Iris pigment epithelial cell (primary cell): ENCODE results near the gene SRSF1.

ENCODE experiments used
- DNase-seq: peaks from one replicate; pipeline ENCODE4 v3.0.0-alpha.2; 2011; ENCODE audit warnings: low read depth

The SRSF1 gene

DNA sequence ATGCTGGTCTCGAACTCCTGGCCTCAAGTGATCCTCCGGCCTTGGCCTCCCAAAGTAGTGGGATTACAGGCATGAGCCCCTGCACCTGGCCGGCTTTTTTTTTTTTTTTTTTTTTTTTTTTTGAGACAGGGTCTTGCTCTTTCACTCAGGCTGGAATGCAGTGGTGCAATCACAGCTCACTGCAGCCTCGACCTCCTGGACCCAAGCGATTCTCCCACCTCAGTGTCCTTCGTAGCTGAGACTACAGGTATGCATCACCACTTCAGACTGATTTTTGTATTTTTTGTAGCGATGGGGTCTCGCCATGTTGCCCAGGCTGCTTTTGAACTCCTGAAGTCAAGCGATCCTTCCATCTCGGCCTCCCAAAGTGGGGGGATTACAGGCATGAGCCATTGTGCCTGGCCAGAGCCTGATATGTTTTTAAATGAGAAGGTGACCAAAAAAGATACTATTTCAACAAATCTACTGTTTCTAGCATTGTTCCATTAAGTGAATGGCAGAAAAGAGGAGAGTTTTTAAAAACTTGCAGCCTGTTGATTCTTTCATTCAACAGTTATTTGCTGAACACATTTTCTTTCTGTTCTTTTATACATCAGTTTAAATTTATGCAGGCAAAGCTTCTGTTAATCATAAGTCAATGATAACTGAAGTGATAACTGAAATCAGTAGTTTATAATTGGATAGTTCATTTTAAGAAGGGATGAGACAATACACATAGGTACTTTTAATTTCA lies 3.2 kb upstream of the SRSF1 start:
- no peak for DNase-seq

DNA sequence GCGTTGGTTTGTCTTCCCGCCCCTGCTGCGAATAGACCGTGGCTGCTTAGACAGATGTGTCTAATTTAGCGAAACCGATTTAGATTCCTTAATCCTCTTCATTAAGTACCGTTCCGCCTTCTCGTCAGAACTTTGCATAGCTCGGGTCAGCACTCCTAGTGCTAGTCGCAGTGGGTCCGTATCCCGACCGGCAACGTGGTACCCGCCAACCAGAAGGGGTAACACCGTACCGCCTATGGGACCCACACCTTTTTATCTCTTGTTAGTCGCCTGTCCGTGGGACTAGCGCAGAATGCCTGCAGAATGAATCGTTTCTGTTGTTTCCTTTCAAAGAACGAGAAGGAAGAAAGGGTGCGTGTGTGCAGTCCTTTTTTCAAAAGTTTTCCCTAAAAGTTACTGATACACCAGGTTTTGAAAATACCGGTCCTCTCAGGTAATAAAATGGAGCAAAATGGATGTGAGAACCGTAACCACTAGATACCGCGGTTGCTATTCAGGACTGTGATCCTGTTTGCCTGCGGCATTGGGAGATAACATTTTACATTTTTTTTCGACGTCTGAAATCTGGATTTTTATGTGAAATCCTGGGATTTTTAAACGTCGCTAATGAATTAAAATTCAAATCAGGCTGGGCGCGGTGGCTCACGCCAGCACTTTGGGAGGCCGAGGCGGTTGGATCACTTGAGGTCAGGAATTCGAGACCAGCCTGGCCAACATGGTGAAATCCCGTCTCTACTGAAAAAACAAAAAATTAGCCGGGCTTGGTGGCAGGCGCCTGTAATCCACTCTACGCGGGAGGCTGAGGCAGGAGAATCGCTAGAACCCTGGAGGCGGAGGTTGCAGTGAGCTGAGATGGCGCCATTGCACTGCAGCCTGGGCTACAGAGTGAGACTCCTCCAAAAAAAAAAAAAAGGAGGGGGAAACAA lies 998 bp upstream of the SRSF1 start:
- no peak for DNase-seq

DNA sequence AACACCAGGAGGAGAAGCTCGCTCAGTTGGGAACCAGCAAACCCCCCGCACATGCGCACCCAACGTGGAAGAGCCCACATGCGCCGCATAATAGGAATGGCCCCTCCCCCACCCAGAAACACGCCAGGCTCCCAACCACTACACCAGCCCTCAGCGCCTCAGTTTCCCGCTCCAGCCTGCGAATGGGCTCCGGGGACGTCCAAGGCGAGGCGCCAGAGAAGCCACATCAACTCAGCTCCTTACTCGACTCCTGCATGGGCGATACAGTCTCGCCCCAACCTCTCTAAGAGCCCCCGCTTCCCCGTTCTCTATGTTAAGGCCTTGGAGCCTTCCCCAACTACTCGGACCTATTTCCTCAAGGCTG lies 504 bp downstream of the SRSF1 start:
- peak; percentile 79 for DNase-seq

DNA sequence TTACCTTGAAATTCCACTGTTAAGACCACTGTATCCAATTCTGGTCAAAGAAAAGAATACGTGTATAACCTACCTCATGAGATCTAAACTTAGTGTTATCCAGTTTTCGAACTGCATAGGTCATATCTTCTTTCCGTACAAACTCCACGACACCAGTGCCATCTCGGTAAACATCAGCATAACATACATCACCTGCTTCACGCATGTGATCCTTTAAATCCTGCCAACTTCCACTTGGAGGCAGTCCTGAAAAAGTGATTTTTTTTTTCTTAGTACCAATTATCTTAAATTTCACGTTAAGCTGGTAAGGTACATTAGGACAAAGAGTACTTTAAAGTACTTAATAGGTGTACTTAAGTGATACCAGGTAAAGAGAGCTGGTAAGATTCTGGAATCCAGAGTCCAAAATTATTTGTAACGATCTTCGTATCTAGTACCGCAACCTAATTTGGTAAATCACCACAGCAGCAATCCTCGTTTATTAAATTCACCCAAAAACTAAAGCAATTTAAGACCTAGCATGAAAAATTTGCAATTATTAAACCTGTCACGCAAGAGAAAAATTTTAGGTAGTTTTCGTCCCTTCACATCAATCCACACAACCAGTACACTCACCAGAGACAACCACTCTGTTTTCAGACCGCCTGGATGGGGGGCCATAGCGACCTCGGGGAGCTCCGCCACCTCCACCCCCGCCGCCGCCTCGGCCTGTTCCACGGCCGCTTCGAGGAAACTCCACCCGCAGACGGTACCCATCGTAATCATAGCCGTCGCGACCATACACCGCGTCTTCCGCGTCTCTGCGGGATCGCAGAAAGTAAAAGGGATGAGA lies 1.1 kb downstream of the SRSF1 start:
- DNase-seq, result no peak

DNA sequence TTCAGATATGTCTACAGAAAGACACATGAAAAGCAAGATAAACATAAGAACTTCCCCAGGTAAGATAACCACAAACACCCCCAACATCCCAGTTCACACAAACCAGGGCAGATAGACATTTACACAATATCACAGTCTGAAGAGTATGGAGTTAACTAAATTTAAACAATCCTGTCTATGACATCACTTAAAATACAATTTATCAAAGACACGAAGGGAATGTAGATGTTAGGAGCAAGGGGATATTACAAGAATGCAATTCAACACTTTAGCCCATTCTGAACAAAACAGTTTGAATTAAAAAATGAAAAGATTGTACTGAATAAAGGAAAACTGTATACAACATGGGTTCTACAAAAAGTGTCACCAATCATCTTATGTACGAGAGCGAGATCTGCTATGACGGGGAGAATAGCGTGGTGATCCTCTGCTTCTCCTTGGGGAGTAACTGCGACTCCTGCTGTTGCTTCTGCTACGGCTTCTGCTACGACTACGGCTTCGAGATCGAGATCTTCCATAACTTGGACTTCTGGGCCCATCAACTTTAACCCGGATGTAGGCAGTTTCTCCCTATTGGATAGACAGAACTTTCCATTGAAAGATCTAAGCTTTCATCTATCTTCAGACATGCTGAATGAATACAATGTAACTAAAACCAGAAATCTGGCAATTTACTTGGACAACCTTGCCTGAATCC lies 1.9 kb downstream of the SRSF1 start:
- no peak for DNase-seq

DNA sequence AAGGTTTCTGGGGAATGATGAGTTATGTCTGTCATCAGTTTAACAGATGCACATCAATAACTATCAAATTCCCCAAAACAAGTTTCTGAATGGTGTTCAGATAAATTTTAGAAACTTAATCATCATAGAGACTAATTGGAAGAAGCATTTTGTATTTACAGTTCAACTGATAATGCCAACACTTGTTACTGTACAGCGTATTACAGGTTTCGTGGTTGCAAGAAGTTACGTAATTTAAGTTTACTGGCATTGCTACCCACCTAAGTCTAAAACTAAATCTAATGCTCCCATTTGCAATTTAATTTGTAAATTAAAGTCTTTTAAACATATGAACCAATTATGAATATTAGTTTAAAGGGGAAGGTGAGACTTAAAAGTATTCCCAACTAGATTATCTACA lies 3.0 kb downstream of the SRSF1 start:
- DNase-seq, result no peak

DNA sequence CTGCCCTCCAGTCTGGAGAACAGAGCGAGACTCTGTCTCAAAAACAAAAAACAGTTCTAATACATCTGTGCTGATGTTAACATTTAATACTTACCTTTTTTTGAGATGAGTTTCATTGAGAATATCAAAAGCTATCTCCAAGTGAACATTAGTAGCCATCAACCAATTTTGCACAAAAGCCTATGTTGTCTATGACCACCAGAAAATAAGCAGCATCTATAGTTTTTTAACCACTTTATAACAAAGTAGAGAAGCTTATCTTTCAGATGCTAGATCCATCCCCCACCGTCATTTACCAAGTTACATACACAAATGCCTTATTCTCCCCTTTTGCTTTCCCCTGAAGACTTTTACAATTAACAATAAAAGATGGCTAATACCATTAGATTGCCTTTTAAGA lies 4.1 kb downstream of the SRSF1 start:
- no peak for DNase-seq

DNA sequence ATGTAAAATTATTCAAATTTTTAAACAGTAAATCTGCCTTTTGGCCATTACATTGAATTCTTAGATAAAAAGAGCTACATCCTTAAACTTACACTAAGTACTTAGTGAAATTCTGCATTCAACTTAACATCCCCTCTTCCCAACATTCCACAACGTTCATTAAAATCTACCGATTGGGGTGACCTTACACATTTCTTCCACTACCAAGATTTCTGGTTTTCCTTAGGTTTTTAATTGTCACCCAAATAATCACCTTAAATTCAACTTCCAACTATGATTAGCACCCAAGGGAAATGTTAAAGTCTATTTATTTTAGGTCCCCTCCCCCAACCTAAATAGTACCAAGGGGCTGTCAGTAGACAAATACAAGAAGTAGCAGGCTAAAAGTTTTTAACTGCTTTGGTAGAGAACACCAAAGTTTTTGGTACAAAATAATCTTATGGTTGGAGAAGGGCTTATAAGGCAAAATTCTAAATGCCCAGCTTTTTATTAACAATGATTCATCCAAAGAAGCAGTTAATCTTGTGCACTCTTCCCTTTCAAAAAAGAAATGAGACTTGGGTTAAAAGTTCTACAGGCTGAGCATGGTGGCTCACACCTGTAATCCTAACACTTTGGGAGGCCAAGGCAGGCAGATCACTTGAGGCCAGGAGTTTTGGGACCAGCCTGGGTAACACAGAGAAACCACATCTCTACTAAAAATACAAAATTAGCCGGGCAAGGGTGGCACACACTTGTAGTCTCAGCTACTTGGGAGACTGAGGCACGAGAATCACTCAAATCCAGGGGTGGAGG lies 4.7 kb downstream of the SRSF1 start:
- no peak for DNase-seq

DNA sequence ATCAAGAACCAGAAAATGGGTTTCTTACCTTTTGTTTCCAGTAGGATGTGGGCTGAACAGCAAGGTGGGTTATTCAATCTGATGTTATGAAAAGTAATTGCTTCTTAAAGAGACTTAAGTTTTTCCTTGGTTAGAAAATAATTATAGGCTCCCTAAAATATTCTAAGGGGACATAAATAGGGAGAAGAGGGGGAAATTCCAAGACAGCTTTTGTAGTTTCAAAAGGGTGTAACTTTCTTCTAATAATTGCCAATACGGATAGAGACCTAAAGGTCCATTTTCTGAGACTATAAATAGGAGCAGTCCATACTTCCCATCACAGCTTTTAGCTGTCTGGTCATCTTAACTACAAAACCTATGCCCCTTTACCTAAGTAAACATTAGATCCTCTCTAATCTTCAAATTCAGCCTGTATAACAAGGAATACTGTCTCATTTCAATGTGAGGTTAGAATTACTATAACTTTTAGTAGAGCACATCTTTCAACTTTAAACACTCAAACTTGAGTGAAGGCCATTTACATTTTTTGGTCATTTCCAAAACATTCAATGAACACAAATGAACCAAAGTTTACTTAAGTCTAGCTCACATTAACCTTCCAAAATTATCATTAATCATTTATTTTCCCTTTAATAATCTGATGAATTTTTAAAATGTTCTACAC lies 5.5 kb downstream of the SRSF1 start:
- no peak for DNase-seq

DNA sequence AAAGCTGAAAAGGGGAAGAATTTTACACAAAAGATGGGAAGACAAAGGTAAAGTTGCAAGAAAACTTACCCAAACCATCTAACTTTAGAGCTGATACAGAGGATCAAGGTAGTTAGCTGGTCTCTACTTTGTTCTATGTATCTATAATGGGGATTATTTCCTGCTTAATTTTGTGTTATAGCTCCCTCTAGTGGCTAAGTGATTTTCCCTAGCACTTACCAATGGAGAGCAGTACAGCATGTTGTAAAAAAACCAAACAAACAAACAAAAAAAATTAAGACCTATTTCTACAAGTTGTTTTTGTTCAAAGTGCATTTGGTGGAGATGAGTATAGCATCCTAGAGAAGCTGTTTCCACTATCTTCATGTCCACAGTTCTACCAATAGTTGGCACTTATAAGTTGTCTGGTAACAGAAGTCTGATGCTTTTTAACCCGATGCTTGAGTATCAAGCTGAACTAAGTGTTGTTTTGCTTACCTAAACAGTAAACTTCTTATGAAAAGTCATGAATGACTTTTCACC lies 7.5 kb downstream of the SRSF1 start:
- DNase-seq, result peak; percentile 74

DNA sequence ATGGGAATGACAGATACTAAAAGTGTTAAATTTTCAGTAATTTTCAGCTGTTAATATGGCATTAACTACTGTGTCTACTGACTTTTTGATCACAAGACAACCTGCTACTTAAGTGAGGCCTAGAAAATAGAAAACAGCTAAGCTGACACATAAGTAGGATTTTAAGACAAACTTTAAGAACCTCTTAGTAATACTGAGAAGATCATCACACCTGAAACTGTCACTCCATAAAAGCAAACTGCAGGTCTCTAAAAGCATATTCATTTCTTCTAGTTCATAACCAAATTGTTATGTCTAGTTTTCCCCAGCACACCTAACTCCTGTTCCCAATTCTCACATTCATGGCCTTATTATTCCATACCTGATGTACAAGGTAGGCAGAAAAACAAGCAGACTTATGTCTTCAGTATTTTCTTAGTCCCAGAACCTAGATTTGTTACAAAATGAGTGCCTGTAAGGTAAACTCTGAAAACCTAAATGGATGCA lies 8.0 kb downstream of the SRSF1 start:
- DNase-seq, result no peak

DNA sequence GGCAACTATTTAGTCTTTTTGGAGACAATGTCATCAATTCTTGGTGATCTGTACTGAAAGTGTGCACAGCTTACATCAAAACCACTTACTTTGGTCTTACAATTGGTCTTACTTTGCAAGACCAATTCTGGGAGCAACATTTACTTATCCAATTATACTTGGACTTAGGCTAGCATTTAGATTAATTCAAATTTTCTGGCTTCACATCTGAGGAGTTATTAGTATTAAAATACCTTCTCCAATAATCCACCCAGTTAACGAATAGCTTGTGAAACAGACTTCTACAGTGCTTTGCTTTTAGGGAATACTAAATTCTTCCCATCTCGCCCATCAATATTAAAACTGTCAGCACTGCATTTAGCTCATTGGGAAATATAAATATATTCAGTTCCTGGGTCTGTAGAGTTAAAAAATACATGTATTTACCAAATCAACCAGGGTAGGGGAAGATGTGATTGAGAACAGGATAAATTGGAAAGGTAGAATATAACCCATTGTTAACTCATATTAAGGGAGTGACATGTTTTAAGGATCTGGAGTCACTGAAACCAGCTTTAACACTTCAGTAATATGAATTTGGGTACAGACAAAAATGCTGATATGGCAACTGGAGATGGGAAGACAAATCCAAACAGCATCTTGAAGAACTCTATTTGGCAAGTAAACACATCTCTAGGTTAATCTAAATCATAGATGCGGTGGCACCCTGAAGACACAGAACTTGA lies 9.8 kb downstream of the SRSF1 start:
- no peak for DNase-seq

DNA sequence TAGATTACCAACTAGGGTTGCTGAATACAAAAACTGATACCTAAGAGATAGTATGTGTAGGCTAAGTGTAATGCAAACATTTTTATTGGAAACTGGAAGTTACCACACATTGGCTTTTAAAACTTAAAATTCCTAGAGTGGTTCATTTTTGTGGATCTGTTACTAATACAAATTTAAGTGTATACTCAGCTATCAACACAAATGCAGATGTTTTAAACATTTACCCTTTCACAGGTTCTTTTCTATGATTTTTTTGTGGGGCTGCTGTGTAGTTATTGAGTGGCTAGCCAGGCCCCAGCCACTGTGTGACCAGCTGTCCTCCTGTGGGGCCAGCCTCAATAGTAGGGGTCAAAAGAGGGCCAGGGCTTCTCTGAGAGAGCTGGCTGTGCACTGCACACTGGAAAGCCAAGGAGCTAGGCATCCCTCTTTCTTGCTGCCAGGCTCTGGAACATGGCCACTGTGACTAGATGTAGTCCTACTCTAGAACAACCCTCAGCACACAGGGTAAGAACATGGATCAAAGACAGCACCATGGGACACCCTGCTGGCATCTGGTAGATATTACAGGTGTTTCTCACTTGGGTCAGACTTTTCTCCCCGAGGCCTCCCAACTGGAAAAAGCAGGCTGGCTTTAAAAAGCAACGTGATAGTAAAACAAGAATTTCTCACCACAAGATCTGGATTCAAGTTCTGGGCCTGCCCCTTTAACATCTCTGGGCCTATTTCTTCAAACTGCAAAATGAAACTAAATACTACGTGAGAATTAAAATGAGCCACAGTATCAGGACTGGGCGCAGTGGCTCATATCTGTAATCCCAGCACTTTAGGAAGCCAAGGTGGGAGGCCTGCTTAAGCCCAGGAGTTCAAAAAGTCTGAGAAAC lies 11.7 kb downstream of the SRSF1 start:
- DNase-seq, result peak; percentile 78

DNA sequence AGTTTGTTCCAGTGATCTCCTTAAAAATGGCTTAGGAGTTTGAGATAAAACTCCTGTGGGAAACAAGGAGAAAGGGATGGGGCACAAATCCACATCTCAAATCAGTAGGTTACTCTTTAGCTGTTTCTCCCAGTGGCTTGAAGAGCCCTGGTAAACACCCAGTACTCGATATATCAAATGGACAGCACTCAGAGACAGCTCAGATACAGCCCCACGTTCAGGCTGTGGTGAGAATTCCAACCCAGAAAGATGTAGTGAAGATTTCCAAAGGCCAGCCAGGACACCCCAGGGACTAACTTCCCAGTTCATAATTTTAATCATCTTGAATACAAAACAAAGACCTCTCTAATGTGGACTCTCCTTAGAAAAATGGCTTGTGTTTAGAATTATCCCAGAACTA lies 12.6 kb downstream of the SRSF1 start:
- DNase-seq, result no peak

DNA sequence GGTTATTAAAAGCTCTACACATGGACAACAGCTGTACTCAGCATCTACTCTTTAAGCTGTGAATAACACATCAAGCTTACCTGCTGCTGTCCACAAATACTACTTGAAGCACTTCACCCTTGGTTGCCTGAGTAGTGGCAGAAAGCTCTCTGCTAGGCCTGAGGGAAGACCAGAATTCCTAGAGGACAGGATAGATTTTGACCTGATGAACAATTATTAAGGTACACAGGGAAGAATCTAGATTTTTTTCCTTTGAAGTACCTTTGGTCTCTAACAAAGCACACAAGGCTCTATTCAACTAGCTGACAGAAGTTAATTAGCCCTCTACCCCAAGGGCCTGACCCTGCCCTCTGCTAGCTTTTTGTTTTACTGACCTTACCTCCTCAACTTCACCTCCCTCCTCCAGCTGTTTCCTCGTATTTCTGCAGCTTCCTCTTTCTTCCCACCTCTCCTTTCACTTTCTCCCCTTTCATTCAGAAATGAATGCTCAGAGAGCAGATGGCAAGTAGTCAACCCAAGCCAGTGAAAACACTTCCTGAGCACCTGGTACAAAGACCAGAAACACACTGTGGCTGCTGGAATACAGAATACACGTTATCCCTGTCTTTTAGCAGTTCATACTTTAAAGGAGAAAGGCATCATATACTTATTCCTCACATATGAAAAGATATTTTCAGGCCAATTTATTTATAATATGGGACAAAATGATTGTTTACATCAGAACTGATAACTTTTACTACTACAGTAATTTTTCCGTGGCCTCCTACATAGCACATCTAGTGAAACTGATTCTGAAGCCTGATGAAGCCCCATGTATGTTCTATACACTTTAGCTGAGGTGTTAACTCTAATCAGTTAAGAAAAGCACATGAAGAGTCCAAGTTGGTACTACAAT lies 13.3 kb downstream of the SRSF1 start:
- no peak for DNase-seq

DNA sequence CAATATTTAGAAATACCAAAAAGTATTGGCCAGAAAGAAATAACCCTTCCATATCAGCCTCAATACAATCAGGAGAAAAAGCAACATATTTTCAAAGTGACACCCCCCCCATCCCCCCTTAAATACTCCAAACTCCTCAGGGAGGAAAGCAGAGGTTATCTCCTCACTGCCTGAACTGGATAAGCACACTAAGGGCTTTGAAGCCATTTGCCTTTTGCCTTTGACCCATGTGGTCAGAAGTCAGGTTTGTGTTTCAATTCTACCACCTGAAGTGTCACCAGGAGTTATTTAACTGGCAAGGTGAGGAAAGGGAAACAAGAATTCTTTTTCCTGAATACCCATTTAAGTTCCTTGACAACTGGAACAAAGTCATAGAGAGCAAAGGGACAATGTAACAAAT lies 15.5 kb downstream of the SRSF1 start:
- DNase-seq, result no peak

DNA sequence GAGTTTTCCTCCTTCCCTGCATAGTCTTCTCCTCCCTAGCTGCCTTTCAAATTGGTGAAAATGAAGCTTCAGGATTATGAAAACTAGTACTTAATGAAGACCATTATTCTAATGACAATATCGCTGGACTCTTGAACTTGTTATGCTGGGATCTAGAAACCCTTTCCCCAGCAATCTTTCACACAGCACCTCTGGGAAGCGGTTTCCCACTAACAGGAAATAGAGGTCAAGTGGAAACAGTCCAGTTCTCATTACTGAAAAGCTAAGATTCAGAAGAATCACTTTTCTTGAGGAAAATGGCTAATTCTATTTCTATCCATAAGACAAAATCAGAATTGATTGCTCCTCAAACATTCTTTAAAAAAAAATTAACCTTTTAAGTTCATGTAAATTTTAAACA lies 17.0 kb downstream of the SRSF1 start:
- no peak for DNase-seq
